Gastroesophageal sphincter (tissue), 4 donors: Measurements from ENCODE around the gene AXIN1. TPM values are rescaled to one million over a fixed set of nuclear protein-coding genes. Genes with fewer than 3 reads are reported as not detected.

Experiments used
- ATAC-seq: fragments of 150-250 bp; one replicate; pipeline ENCODE4 v1.9.1; 2016; ENCODE audit warnings: mild to moderate bottlenecking, moderate library complexity
- H3K27ac ChIP-seq, 4 donors: fragments of 200-600 bp; sonication (generic) in 3 of 4; 1 replicate in 3 of 4; 2 replicates in 1 of 4; pipeline ENCODE4 v1.5.1; 2016 to 2019
- H3K27me3 ChIP-seq: fragments of 200-600 bp; sonication (generic); one replicate; pipeline ENCODE4 v1.5.1; 2019
- H3K36me3 ChIP-seq, 2 donors: fragments of 200-600 bp; sonication (generic); one replicate each; pipeline ENCODE4 v1.5.1; 2019; ENCODE audit warnings: control low read depth in 1 of 2
- H3K4me1 ChIP-seq, 3 donors: fragments of 200-600 bp; sonication (generic); 1 replicate in 2 of 3; 2 replicates in 1 of 3; pipeline ENCODE4 v1.5.1; 2016 to 2019; ENCODE audit warnings: control low read depth in 2 of 3
- H3K4me3 ChIP-seq, 2 donors: fragments of 200-600 bp; sonication (generic); one replicate each; pipeline ENCODE4 v1.5.1; 2019; ENCODE audit warnings: mild to moderate bottlenecking in 1 of 2, moderate library complexity in 1 of 2
- H3K9me3 ChIP-seq, 3 donors: fragments of 200-600 bp; sonication (generic); one replicate each; pipeline ENCODE4 v1.5.1; 2017 to 2019; ENCODE audit warnings: control low read depth in 2 of 3
- EP300 ChIP-seq: sonication (generic); formaldehyde crosslinking; IDR thresholded peaks from one replicate; pipeline ENCODE4 v1.6.1; 2017; ENCODE audit warnings: antibody characterized with exemption, mild to moderate bottlenecking
- POLR2A ChIP-seq, 2 donors: fragments of 450-650 bp; IDR thresholded peaks; one replicate each; pipeline ENCODE4 v1.6.1; 2017; ENCODE audit warnings: antibody characterized with exemption in 2 of 2, mild to moderate bottlenecking in 2 of 2, moderate library complexity in 1 of 2
- POLR2AphosphoS5 ChIP-seq: sonication (generic); formaldehyde crosslinking; IDR thresholded peaks from one replicate; pipeline ENCODE4 v1.6.1; 2017; ENCODE audit warnings: antibody characterized with exemption
- WGBS, 2 donors: methylation state at CpG; one replicate each; pipeline ENCODE4 v1.1.5; 2018; ENCODE audit warnings: low coverage in 1 of 2; 5-methylcytosine and 5-hydroxymethylcytosine counted together
- total RNA-seq, 4 donors: library from RNA; depleted of rRNA; stranded (reverse); fragments of >200 nt; gene quantifications; one replicate each; pipeline ENCODE4 v1.1.0, GENCODE V29; 2016
- TF ChIP-seq, protein P1 (sequence below), 4 experiments: fragments of 200-600 bp in 2 of 4; fragments of 450-650 bp in 2 of 4; sonication (generic) in 1 of 4; IDR thresholded peaks; one replicate each; pipeline ENCODE4 v1.5.1; 2017 to 2019; ENCODE audit warnings: antibody characterized with exemption in 4 of 4, mild to moderate bottlenecking in 2 of 4, moderate library complexity in 2 of 4

AXIN1 gene
- total RNA-seq, 4 donors from 2014 or later: 26.0 to 58.8 (median 32.9) TPM

- no peak overlapping the region for H3K27ac ChIP-seq
- TF ChIP-seq POLR2A (IDR thresholded peaks at IDR 0.05): no peak
- TF ChIP-seq EP300: no peak
- TF ChIP-seq, protein P1, sequence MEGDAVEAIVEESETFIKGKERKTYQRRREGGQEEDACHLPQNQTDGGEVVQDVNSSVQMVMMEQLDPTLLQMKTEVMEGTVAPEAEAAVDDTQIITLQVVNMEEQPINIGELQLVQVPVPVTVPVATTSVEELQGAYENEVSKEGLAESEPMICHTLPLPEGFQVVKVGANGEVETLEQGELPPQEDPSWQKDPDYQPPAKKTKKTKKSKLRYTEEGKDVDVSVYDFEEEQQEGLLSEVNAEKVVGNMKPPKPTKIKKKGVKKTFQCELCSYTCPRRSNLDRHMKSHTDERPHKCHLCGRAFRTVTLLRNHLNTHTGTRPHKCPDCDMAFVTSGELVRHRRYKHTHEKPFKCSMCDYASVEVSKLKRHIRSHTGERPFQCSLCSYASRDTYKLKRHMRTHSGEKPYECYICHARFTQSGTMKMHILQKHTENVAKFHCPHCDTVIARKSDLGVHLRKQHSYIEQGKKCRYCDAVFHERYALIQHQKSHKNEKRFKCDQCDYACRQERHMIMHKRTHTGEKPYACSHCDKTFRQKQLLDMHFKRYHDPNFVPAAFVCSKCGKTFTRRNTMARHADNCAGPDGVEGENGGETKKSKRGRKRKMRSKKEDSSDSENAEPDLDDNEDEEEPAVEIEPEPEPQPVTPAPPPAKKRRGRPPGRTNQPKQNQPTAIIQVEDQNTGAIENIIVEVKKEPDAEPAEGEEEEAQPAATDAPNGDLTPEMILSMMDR (IDR thresholded peaks at IDR 0.05): peak in 1 of 4 experiments; percentile 10
- TF ChIP-seq POLR2AphosphoS5: no peak
- H3K9me3 ChIP-seq: no peaks in the 10 kb centered on the region
- peaks cover 11% of the 10 kb centered on the region for H3K27me3 ChIP-seq
- no peak overlapping the region for H3K4me3 ChIP-seq
- ATAC-seq: no peak
- peaks cover 0 to 61% of the 10 kb centered on the region in 2 donors for H3K36me3 ChIP-seq
- no peaks in the 10 kb centered on the region for H3K4me1 ChIP-seq
- 57 to 62% methylated on average over 4 to 10 of the region's 16 CpGs for WGBS, 2 donors
These were observed 65.2 kb downstream of the AXIN1 start for GRCh38 chr16:287298-287811.

- TF ChIP-seq, protein P1 (IDR thresholded peaks at IDR 0.05): no peak
- TF ChIP-seq POLR2AphosphoS5: no peak
- no peak for TF ChIP-seq POLR2A (IDR thresholded peaks at IDR 0.05)
- Histone ChIP-seq H3K4me3 (no peak overlapping the region), H3K4me1 (peaks cover 0 to 1% (median 0%) of the 10 kb centered on the region in 3 donors), H3K9me3 (no peaks in the 10 kb centered on the region), H3K27ac (no peak overlapping the region), H3K27me3 (peaks cover 18% of the 10 kb centered on the region), H3K36me3 (peaks cover 0 to 54% of the 10 kb centered on the region in 2 donors)
- no peak for ATAC-seq
- 97 to 100% methylated on average over 2 to 5 of the region's 22 CpGs for WGBS, 2 donors
These were observed 65.8 kb downstream of the AXIN1 start for GRCh38 chr16:286491-287297.

DNA sequence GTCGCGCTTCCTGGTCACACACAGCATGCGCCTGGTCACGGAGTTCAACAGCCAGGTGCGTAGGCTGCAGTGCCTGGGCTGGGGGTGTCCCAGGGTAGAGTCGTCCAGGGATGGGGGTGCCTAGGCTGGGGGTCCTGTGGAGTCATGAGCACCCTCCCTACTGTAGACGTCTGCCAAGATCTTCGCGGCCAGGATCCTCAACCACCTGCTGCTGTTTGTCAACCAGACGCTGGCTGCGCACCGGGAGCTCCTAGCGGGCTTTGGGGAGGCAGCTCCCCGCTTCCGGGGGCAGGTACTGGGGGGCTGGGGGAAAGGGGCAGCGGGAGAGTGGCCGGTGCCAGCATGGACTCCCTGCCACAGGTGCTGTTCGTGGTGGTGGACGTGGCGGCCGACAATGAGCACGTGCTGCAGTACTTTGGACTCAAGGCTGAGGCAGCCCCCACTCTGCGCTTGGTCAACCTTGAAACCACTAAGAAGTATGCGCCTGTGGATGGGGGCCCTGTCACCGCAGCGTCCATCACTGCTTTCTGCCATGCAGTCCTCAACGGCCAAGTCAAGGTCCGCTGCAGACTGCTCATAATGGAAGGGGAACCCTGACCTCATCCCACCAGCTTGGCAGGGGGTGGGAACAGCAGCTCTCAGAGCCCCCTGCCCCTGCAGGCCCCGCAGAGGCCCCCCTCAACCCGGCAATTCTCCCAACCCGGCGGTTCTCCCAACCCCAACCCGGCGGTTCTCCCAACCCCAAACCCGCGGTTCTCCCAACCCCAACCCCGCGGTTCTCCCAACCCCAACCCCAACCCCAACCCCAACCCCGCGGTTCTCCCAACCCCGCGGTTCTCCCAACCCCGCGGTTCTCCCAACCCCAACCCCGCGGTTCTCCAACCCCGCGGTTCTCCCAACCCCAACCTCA, 67.1 kb downstream of the AXIN1 start:
- no peak for TF ChIP-seq POLR2A (IDR thresholded peaks at IDR 0.05)
- TF ChIP-seq, protein P1 (IDR thresholded peaks at IDR 0.05): no peak
- no peak for TF ChIP-seq EP300
- no peak for TF ChIP-seq POLR2AphosphoS5
- H3K4me3 ChIP-seq: no peak overlapping the region
- 100% methylated on average over 2 of the region's 48 CpGs; no CpG with 5 or more reads in 1 of the 2 donors for WGBS, 2 donors
- peaks cover 30% of the 10 kb centered on the region for H3K27me3 ChIP-seq
- H3K27ac ChIP-seq: no peak overlapping the region
- ATAC-seq: no peak
- H3K4me1 ChIP-seq: peaks cover 0 to 14% (median 6%) of the 10 kb centered on the region in 3 donors
- no peaks in the 10 kb centered on the region for H3K9me3 ChIP-seq
- peaks cover 0 to 42% of the 10 kb centered on the region in 2 donors for H3K36me3 ChIP-seq

DNA sequence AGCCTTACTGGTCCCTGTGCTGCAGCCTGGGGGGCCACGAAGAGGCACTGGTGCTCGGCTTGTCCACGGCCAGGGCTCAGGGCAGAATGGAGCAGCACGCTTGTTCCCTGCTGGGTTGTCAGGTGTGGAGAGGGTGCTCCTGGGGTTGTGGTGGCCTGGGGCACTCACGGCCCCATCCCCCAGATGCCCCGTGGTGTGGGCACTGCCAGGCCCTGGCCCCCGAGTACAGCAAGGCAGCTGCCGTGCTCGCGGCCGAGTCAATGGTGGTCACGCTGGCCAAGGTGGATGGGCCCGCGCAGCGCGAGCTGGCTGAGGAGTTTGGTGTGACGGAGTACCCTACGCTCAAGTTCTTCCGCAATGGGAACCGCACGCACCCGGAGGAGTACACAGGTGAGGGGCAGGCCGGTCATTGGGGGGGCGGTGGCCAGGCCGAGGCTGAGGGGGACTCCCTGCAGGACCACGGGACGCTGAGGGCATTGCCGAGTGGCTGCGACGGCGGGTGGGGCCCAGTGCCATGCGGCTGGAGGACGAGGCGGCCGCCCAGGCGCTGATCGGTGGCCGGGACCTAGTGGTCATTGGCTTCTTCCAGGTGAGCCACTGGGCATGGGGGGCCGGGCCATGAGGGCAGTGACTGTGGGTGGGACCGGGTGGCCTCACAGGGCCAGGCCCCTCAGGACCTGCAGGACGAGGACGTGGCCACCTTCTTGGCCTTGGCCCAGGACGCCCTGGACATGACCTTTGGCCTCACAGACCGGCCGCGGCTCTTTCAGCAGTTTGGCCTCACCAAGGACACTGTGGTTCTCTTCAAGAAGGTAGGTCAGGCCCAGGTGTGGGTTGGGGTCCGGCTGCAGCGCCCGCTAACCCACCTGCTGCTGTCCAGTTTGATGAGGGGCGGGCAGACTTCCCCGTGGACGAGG, 68.1 kb downstream of the AXIN1 start:
- WGBS, 2 donors: 100% methylated on average over 1 of the region's 52 CpGs; no CpG with 5 or more reads in 1 of the 2 donors
- H3K27me3 ChIP-seq: peaks cover 37% of the 10 kb centered on the region
- ATAC-seq: no peak
- H3K27ac ChIP-seq: no peak overlapping the region
- no peak overlapping the region for H3K4me3 ChIP-seq
- peaks cover 0 to 32% of the 10 kb centered on the region in 2 donors for H3K36me3 ChIP-seq
- no peaks in the 10 kb centered on the region for H3K9me3 ChIP-seq
- TF ChIP-seq POLR2A (IDR thresholded peaks at IDR 0.05) (no peak), EP300 (no peak), POLR2AphosphoS5 (no peak)
- TF ChIP-seq, protein P1 (IDR thresholded peaks at IDR 0.05): no peak
- H3K4me1 ChIP-seq: peaks cover 0 to 20% (median 6%) of the 10 kb centered on the region in 3 donors
